Thoracic aorta (tissue), 2 donors: ENCODE results near the gene LOX. TPM values are rescaled to one million over a fixed set of nuclear protein-coding genes. Genes with fewer than 3 reads are reported as not detected.

Source experiments
- ATAC-seq: fragments of 150-250 bp; one replicate; pipeline ENCODE4 v1.8.0; 2017; ENCODE audit warnings: low read depth; ENCODE audit not compliant: insufficient number of reproducible peaks, low FRiP score
- DNase-seq: peaks from one replicate; pipeline ENCODE4 v3.0.0-alpha.2; 2020; ENCODE audit warnings: low spot score
- H3K27ac ChIP-seq, 2 donors: fragments of 200-600 bp; sonication (generic); 1 replicate in 1 of 2; 2 replicates in 1 of 2; pipeline ENCODE4 v1.5.1; 2016; ENCODE audit warnings: mild to moderate bottlenecking in 2 of 2, moderate library complexity in 2 of 2
- H3K27me3 ChIP-seq: fragments of 200-600 bp; sonication (generic); replicated peaks from 2 replicates; pipeline ENCODE4 v1.6.0; 2016; ENCODE audit warnings: mild to moderate bottlenecking; ENCODE audit not compliant: insufficient read depth
- H3K36me3 ChIP-seq: fragments of 200-600 bp; sonication (generic); one replicate; pipeline ENCODE4 v1.5.1; 2016
- H3K4me1 ChIP-seq, 2 donors: fragments of 200-600 bp; sonication (generic); 1 replicate in 1 of 2; 2 replicates in 1 of 2; pipeline versions ENCODE4 v1.5.1 to v1.6.0; 2016; ENCODE audit warnings: low read depth in 2 of 2, mild to moderate bottlenecking in 1 of 2; ENCODE audit not compliant: control insufficient read depth in 1 of 2
- H3K4me3 ChIP-seq: fragments of 200-600 bp; sonication (generic); 2 replicates; pipeline ENCODE4 v1.5.1; 2016; ENCODE audit warnings: mild to moderate bottlenecking
- H3K9me3 ChIP-seq: fragments of 200-600 bp; sonication (generic); 2 replicates; pipeline ENCODE4 v1.5.1; 2016
- total RNA-seq, 2 donors: library from RNA; depleted of rRNA; stranded (reverse); fragments of >200 nt; gene quantifications; one replicate each; pipeline versions ENCODE4 v1.1.0 to v1.2.3, GENCODE V29; 2016
- TF ChIP-seq, protein P1 (sequence below): fragments of 200-600 bp; sonication (generic); IDR thresholded peaks from one replicate; pipeline ENCODE4 v1.5.1; 2019; ENCODE audit warnings: antibody characterized with exemption

LOX gene
- total RNA-seq, 2 donors from 2014 or later = 32.9 to 65.2 TPM

DNA sequence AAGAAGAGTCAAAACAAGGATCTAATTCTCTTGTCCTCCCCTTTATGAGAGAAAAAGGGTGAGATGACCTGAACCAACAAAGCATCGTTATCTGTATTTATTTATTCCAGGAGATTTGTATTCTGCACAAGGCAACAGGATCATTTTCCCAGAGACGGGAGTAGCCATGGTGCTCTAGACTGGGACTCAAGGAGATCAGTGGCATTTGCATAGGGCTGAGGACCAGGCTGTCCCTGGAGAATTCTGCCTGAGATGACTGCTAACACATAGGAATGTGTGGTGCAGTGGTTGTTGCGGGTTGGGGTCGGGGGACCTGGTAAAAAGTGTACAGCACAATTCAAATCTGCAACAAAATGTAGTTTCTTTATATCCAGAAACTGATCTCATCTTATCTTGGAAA is 29.0 kb upstream of the LOX start:
- H3K4me1 ChIP-seq = no peaks in the 10 kb centered on the region
- no peak overlapping the region for H3K4me3 ChIP-seq
- H3K36me3 ChIP-seq = no peaks in the 10 kb centered on the region
- ATAC-seq = no peak
- H3K27ac ChIP-seq = no peak overlapping the region
- TF ChIP-seq, protein P1, sequence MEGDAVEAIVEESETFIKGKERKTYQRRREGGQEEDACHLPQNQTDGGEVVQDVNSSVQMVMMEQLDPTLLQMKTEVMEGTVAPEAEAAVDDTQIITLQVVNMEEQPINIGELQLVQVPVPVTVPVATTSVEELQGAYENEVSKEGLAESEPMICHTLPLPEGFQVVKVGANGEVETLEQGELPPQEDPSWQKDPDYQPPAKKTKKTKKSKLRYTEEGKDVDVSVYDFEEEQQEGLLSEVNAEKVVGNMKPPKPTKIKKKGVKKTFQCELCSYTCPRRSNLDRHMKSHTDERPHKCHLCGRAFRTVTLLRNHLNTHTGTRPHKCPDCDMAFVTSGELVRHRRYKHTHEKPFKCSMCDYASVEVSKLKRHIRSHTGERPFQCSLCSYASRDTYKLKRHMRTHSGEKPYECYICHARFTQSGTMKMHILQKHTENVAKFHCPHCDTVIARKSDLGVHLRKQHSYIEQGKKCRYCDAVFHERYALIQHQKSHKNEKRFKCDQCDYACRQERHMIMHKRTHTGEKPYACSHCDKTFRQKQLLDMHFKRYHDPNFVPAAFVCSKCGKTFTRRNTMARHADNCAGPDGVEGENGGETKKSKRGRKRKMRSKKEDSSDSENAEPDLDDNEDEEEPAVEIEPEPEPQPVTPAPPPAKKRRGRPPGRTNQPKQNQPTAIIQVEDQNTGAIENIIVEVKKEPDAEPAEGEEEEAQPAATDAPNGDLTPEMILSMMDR = no peak
- no peak for DNase-seq
- no peaks in the 10 kb centered on the region for H3K9me3 ChIP-seq
- no peaks in the 10 kb centered on the region for H3K27me3 ChIP-seq

DNA sequence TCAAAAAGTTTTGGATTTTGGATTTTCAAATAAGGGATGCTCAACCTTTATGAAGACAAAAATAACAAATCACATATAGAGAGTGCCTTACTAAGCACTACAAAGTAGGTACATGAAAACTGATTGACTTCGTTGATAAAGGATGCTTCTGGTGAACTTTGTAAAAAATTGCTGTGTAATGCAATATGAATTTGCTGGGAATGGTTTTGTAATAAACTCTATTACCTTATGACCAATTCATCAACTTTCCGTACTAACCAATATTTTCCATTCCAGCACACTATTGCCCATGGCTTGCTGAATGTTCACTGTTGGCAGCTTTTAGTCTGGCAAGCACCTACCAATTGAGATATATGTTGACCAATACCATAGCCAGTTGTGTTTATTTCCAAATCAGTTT is 27.9 kb upstream of the LOX start:
- H3K9me3 ChIP-seq = no peaks in the 10 kb centered on the region
- DNase-seq (no peak), ATAC-seq (no peak)
- H3K36me3 ChIP-seq = no peaks in the 10 kb centered on the region
- H3K4me1 ChIP-seq = no peaks in the 10 kb centered on the region
- TF ChIP-seq, protein P1 = no peak
- no peaks in the 10 kb centered on the region for H3K27me3 ChIP-seq
- no peak overlapping the region for H3K4me3 ChIP-seq
- no peak overlapping the region for H3K27ac ChIP-seq

DNA sequence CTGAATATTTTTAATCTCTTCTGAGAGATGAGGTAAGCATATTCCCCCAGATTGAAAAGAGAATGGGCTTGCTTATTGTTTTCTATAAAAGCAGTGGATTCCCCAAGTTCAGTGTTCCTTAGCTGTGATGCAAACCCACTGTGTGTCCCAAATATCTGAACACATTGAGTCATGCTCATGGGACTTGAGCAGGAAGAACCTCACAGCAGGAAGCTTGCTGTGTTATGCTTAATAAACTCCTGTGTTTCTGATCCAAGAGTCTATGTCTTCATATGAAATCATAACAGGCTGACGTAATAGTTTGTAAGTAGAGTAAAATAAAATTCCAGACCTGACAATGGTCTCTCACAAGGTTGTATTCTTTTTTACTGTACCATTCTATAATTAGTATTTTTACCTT is 24.8 kb upstream of the LOX start:
- ATAC-seq = no peak
- TF ChIP-seq, protein P1 = no peak

DNA sequence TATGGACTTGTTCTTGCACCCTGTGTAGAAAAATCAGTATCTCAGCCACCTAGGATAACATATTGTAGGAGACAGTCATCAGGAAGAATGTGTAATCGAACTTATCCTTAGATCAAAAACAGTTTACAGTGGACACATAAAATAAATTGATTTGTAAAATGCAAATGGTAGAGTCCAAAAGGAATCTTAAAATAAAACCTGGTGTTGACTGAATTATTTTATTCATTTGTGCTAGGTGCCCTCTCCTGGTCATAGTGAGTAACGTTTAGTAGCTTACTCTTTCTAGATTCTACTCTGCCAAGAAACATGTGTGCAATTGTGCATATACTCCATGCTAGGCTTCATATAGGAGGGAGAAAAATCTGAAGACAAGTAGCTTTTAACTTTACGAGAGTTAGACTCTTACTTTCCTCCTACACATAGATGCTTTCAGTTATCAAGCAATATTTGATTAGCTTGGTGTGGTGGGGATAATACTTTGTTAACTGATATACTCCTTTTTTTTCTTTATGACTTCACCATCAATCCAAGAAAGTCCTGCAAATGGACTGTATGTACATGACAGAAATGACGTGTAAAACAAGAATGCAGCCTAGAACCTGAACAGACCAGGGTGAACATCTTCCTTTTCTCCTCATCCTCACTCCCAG is 23.7 kb upstream of the LOX start:
- ATAC-seq = peak; percentile 43
- DNase-seq = no peak

More for the DNA sequence above, 24.8 kb upstream of the LOX start:
- Histone ChIP-seq H3K9me3 (no peaks in the 10 kb centered on the region), H3K4me3 (no peak overlapping the region), H3K27ac (no peak overlapping the region), H3K36me3 (no peaks in the 10 kb centered on the region), H3K27me3 (no peaks in the 10 kb centered on the region), H3K4me1 (no peaks in the 10 kb centered on the region)
- DNase-seq = no peak

DNA sequence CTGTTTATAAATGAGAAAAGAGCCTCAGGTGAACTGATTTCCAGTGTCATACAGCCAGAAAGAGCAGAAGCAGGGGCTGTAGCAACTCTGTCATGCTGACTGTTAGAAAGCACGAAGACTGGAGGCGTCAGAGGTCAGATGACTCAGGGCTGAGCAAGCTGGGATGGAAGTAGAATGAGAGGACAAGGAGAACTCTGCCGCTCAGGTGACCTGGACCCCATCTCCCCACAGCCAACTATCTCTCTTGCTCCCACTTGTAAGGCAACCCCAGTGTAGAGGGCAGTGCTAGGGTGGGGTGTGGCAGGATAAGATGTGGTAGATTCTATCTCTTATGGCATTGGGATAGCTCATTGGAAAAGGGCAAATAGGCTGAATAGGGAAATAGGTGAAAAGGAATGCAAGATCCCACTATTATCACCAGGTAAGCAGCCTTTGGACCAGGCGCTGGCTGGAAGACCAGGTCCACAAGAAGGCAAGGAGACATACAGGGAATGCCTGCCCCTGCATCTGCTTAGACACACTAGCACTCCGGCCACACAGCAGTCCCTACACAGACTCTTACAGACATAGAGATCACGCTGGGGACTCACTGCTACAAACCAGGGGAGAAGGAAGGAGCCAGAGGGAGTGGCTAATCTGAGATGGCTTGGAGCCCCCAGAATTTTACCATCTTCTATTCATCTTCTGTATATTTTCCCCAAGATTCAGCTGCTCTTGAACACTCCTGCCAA is 21.2 kb upstream of the LOX start:
- no peak for ATAC-seq
- TF ChIP-seq, protein P1 = no peak
- Histone ChIP-seq H3K4me1 (peaks cover 0 to 13% of the 10 kb centered on the region in 2 donors), H3K9me3 (no peaks in the 10 kb centered on the region), H3K4me3 (no peak overlapping the region), H3K27ac (no peak overlapping the region), H3K36me3 (no peaks in the 10 kb centered on the region), H3K27me3 (no peaks in the 10 kb centered on the region)
- DNase-seq = no peak

More for the DNA sequence above, 23.7 kb upstream of the LOX start:
- Histone ChIP-seq H3K36me3 (no peaks in the 10 kb centered on the region), H3K4me1 (no peaks in the 10 kb centered on the region), H3K27me3 (no peaks in the 10 kb centered on the region), H3K9me3 (no peaks in the 10 kb centered on the region), H3K4me3 (no peak overlapping the region), H3K27ac (no peak overlapping the region)
- TF ChIP-seq, protein P1 = peak; percentile 56
